ENCODE data around the gene RALGAPA2.

Gene RALGAPA2

DNA sequence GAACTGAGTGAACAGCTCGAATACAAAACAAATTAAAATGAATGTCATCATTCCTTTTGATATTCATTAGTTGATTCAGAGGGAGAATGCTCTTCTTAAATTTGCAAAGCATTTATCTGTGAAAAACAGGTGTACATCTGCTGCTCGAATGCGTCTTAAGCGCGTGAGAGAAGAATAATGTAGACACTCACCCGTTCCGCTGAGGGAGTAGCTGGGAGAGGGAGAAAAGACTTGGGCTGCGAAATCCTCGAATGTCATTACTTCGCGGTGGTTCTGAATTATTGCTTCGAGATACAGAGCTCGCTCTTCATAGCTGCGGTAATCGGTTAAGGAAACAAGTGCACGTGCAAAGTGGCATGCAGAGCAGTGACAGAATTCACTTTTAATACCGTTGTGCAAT is 300.6 kb downstream of the RALGAPA2 start:
- Histone ChIP-seq H3K4me1 (ENCODE audit: control insufficient read depth in 2 of 2, insufficient read depth in 2 of 2, low read length in 2 of 2) (no peaks in the 10 kb centered on the region), H3K27me3 (ENCODE audit: control insufficient read depth in 2 of 2, insufficient read depth in 2 of 2, low read length in 2 of 2) (no peaks in the 10 kb centered on the region), H3K9me3 (ENCODE audit: control insufficient read depth in 2 of 2, low read length in 2 of 2) (no peaks in the 10 kb centered on the region), H3K4me3 (ENCODE audit: low read length in 2 of 2) (no peak overlapping the region), H3K27ac (ENCODE audit: low read depth in 2 of 2, low read length in 2 of 2) (no peak overlapping the region), H3K36me3 (ENCODE audit: control insufficient read depth in 2 of 2, insufficient read depth in 2 of 2, low read length in 2 of 2) (peaks cover 0 to 4% of the 10 kb centered on the region in 2 donors), H3K9ac (ENCODE audit: low read depth in 1 of 2, low read length in 2 of 2) (no peak overlapping the region)

- H3K27me3 ChIP-seq (ENCODE audit: control insufficient read depth in 2 of 2, insufficient read depth in 2 of 2, low read length in 2 of 2), result no peaks in the 10 kb centered on the region
- no peaks in the 10 kb centered on the region for H3K4me1 ChIP-seq (ENCODE audit: control insufficient read depth in 2 of 2, insufficient read depth in 2 of 2, low read length in 2 of 2)
- H3K4me3 ChIP-seq (ENCODE audit: low read length in 2 of 2), result no peak overlapping the region
- H3K9me3 ChIP-seq (ENCODE audit: control insufficient read depth in 2 of 2, low read length in 2 of 2), result no peaks in the 10 kb centered on the region
- H3K27ac ChIP-seq (ENCODE audit: low read depth in 2 of 2, low read length in 2 of 2), result no peak overlapping the region
- H3K9ac ChIP-seq (ENCODE audit: low read depth in 1 of 2, low read length in 2 of 2), result no peak overlapping the region
- peaks cover 0 to 4% of the 10 kb centered on the region in 2 donors for H3K36me3 ChIP-seq (ENCODE audit: control insufficient read depth in 2 of 2, insufficient read depth in 2 of 2, low read length in 2 of 2)
Measured at GRCh38 chr20:20411402-20411801, 301.0 kb downstream of the RALGAPA2 start.

GRCh38 chr20:20410678-20411077 is 301.8 kb downstream of the RALGAPA2 start:
- H3K9me3 ChIP-seq (ENCODE audit: control insufficient read depth in 2 of 2, low read length in 2 of 2), result no peaks in the 10 kb centered on the region
- H3K27me3 ChIP-seq (ENCODE audit: control insufficient read depth in 2 of 2, insufficient read depth in 2 of 2, low read length in 2 of 2), result no peaks in the 10 kb centered on the region
- H3K27ac ChIP-seq (ENCODE audit: low read depth in 2 of 2, low read length in 2 of 2), result no peak overlapping the region
- H3K4me3 ChIP-seq (ENCODE audit: low read length in 2 of 2), result no peak overlapping the region
- H3K9ac ChIP-seq (ENCODE audit: low read depth in 1 of 2, low read length in 2 of 2), result no peak overlapping the region
- peaks cover 0 to 4% of the 10 kb centered on the region in 2 donors for H3K36me3 ChIP-seq (ENCODE audit: control insufficient read depth in 2 of 2, insufficient read depth in 2 of 2, low read length in 2 of 2)
- no peaks in the 10 kb centered on the region for H3K4me1 ChIP-seq (ENCODE audit: control insufficient read depth in 2 of 2, insufficient read depth in 2 of 2, low read length in 2 of 2)

DNA sequence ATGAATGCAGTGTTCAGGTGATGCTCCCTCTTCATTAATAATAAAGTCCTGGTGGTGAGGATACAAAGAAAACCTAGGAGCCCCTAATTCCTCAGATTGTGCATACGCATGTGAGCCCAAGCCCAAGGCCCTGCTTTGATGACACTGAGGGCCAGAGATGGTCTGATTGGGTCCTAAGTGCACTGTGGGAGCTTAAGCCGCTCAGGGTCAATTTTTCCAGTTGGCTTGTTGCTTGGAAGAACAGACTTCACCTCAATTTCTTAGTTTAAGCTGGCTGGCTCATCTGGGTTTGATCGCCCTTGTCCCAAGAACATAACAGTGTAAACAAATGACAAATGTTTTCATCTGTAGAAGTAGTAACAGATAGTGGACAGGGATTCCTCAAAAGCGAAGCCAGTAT is 303.1 kb downstream of the RALGAPA2 start:
- no peaks in the 10 kb centered on the region for H3K9me3 ChIP-seq (ENCODE audit: control insufficient read depth in 2 of 2, low read length in 2 of 2)
- H3K27me3 ChIP-seq (ENCODE audit: control insufficient read depth in 2 of 2, insufficient read depth in 2 of 2, low read length in 2 of 2), result no peaks in the 10 kb centered on the region
- H3K36me3 ChIP-seq (ENCODE audit: control insufficient read depth in 2 of 2, insufficient read depth in 2 of 2, low read length in 2 of 2), result peaks cover 0 to 4% of the 10 kb centered on the region in 2 donors
- H3K9ac ChIP-seq (ENCODE audit: low read depth in 1 of 2, low read length in 2 of 2), result no peak overlapping the region
- H3K27ac ChIP-seq (ENCODE audit: low read depth in 2 of 2, low read length in 2 of 2), result no peak overlapping the region
- H3K4me3 ChIP-seq (ENCODE audit: low read length in 2 of 2), result no peak overlapping the region
- no peaks in the 10 kb centered on the region for H3K4me1 ChIP-seq (ENCODE audit: control insufficient read depth in 2 of 2, insufficient read depth in 2 of 2, low read length in 2 of 2)

DNA sequence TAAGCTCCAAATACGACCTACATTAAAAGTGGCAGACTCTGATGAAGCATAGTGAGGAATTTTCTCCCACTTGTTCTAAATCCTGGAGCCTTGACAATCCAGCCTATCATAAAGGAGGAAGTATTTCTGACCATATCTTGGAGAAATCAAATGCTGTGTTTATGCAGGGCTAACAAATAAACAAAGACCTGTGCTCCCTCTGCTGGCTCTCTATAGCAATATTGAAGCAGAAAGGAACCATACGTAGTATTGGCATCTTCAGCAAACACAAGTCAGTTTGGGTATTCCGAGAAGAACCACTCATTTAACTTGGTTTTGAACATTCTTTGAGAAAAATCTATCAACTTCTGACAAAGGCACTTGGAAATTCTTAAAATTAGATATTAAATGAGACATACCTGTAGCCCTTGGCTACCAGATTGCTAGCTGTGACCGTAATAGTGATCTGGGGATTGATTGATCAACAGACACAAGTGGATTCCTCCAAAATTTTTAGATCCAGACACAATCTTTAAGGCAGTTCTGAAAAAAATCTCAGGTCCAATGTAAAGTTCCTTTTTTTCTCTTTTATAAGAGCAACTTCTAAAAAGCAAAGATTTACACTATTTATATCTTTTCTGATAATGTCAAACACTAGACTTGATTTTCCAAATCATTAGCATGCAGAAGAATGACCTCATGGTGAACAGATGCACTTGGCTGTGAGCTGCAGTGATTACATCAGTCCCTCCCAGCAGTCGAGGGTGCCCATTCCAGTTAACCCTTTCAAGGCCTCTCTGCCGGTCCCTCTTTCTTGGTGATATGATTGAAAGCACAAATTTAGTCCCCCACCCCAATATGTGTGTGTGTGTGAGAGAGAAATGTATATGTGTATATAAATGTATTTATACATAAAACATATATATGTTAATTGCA is 304.3 kb downstream of the RALGAPA2 start:
- H3K9ac ChIP-seq (ENCODE audit: low read depth in 1 of 2, low read length in 2 of 2), result no peak overlapping the region
- no peaks in the 10 kb centered on the region for H3K4me1 ChIP-seq (ENCODE audit: control insufficient read depth in 2 of 2, insufficient read depth in 2 of 2, low read length in 2 of 2)
- no peak overlapping the region for H3K27ac ChIP-seq (ENCODE audit: low read depth in 2 of 2, low read length in 2 of 2)
- H3K27me3 ChIP-seq (ENCODE audit: control insufficient read depth in 2 of 2, insufficient read depth in 2 of 2, low read length in 2 of 2), result no peaks in the 10 kb centered on the region
- no peaks in the 10 kb centered on the region for H3K9me3 ChIP-seq (ENCODE audit: control insufficient read depth in 2 of 2, low read length in 2 of 2)
- H3K36me3 ChIP-seq (ENCODE audit: control insufficient read depth in 2 of 2, insufficient read depth in 2 of 2, low read length in 2 of 2), result peaks cover 2 to 4% of the 10 kb centered on the region in 2 donors
- no peak overlapping the region for H3K4me3 ChIP-seq (ENCODE audit: low read length in 2 of 2)

DNA sequence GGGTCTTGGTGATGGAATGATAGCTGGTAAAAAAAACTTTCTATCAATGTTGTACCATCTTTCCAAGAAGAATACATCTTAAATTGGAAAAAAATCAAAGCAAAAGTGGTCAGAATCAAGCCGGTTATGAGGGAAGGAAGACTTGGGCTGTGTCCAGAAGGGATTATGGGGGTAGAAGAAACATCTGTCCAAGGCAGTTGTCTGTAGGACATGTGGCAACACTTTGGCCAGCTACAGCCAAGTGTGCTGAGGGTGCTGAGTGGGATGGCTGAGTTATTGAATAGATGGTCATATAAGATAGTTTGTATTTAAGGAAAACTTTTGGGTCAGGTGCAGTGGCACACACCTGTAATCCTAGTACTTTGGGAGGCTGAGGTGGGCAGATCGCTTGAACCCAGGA is 306.1 kb downstream of the RALGAPA2 start:
- H3K4me1 ChIP-seq (ENCODE audit: control insufficient read depth in 2 of 2, insufficient read depth in 2 of 2, low read length in 2 of 2), result no peaks in the 10 kb centered on the region
- H3K36me3 ChIP-seq (ENCODE audit: control insufficient read depth in 2 of 2, insufficient read depth in 2 of 2, low read length in 2 of 2), result peaks cover 5% of the 10 kb centered on the region in 2 donors
- no peak overlapping the region for H3K27ac ChIP-seq (ENCODE audit: low read depth in 2 of 2, low read length in 2 of 2)
- no peaks in the 10 kb centered on the region for H3K27me3 ChIP-seq (ENCODE audit: control insufficient read depth in 2 of 2, insufficient read depth in 2 of 2, low read length in 2 of 2)
- H3K9ac ChIP-seq (ENCODE audit: low read depth in 1 of 2, low read length in 2 of 2), result no peak overlapping the region
- no peak overlapping the region for H3K4me3 ChIP-seq (ENCODE audit: low read length in 2 of 2)
- H3K9me3 ChIP-seq (ENCODE audit: control insufficient read depth in 2 of 2, low read length in 2 of 2), result no peaks in the 10 kb centered on the region

DNA sequence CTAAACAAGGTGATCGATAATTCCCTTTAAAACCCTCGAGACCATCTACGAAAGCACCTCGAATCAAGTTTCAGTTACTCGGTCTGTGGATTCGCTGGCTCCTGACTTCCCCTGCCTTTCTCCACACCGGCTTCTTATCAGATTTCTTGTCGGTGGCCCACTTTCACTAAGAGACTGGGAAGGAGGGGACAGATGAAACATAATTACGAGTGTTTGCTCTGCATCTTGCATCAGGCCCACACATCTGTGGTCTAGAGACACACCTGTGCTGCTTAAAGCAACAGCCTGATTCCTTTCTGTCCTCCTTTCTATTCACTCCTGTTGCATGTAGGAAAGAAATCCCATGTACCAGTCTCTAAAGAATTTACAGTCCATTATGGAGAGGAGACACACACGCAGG is 306.8 kb downstream of the RALGAPA2 start:
- Histone ChIP-seq H3K36me3 (ENCODE audit: control insufficient read depth in 2 of 2, insufficient read depth in 2 of 2, low read length in 2 of 2) (peaks cover 5 to 6% of the 10 kb centered on the region in 2 donors), H3K27me3 (ENCODE audit: control insufficient read depth in 2 of 2, insufficient read depth in 2 of 2, low read length in 2 of 2) (no peaks in the 10 kb centered on the region), H3K4me1 (ENCODE audit: control insufficient read depth in 2 of 2, insufficient read depth in 2 of 2, low read length in 2 of 2) (no peaks in the 10 kb centered on the region), H3K9me3 (ENCODE audit: control insufficient read depth in 2 of 2, low read length in 2 of 2) (no peaks in the 10 kb centered on the region), H3K27ac (ENCODE audit: low read depth in 2 of 2, low read length in 2 of 2) (no peak overlapping the region), H3K4me3 (ENCODE audit: low read length in 2 of 2) (no peak overlapping the region), H3K9ac (ENCODE audit: low read depth in 1 of 2, low read length in 2 of 2) (no peak overlapping the region)

GRCh38 chr20:20404633-20405032 is 307.8 kb downstream of the RALGAPA2 start:
- Histone ChIP-seq H3K27ac (ENCODE audit: low read depth in 2 of 2, low read length in 2 of 2) (no peak overlapping the region), H3K9me3 (ENCODE audit: control insufficient read depth in 2 of 2, low read length in 2 of 2) (no peaks in the 10 kb centered on the region), H3K27me3 (ENCODE audit: control insufficient read depth in 2 of 2, insufficient read depth in 2 of 2, low read length in 2 of 2) (no peaks in the 10 kb centered on the region), H3K36me3 (ENCODE audit: control insufficient read depth in 2 of 2, insufficient read depth in 2 of 2, low read length in 2 of 2) (peaks cover 5 to 6% of the 10 kb centered on the region in 2 donors), H3K4me3 (ENCODE audit: low read length in 2 of 2) (no peak overlapping the region), H3K9ac (ENCODE audit: low read depth in 1 of 2, low read length in 2 of 2) (no peak overlapping the region), H3K4me1 (ENCODE audit: control insufficient read depth in 2 of 2, insufficient read depth in 2 of 2, low read length in 2 of 2) (no peaks in the 10 kb centered on the region)

DNA sequence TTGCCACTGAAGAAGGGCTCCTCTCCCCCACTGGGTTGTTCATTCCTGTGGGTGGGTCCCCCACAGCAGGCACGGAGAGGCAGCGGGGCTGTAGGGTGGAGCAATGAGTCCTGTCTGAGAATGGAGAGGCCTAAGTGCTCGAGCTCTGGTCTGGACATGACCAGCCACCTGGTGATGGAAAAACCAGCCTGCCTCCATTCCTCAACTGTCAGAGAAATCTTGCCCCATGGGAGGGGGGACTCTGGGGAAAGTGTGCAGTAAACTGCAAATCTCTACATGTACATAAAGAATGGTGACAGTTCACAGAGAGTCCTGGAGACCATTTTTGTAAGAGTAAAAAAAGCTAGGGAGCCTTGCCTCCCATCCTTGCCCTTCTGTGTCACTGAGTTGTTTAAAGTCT is 310.5 kb downstream of the RALGAPA2 start:
- H3K4me3 ChIP-seq (ENCODE audit: low read length in 2 of 2), result no peak overlapping the region
- no peak overlapping the region for H3K27ac ChIP-seq (ENCODE audit: low read depth in 2 of 2, low read length in 2 of 2)
- no peaks in the 10 kb centered on the region for H3K9me3 ChIP-seq (ENCODE audit: control insufficient read depth in 2 of 2, low read length in 2 of 2)
- no peaks in the 10 kb centered on the region for H3K4me1 ChIP-seq (ENCODE audit: control insufficient read depth in 2 of 2, insufficient read depth in 2 of 2, low read length in 2 of 2)
- peaks cover 9 to 12% of the 10 kb centered on the region in 2 donors for H3K36me3 ChIP-seq (ENCODE audit: control insufficient read depth in 2 of 2, insufficient read depth in 2 of 2, low read length in 2 of 2)
- no peaks in the 10 kb centered on the region for H3K27me3 ChIP-seq (ENCODE audit: control insufficient read depth in 2 of 2, insufficient read depth in 2 of 2, low read length in 2 of 2)
- no peak overlapping the region for H3K9ac ChIP-seq (ENCODE audit: low read depth in 1 of 2, low read length in 2 of 2)

GRCh38 chr20:20399531-20400500 is 312.6 kb downstream of the RALGAPA2 start:
- Histone ChIP-seq H3K36me3 (ENCODE audit: control insufficient read depth in 2 of 2, insufficient read depth in 2 of 2, low read length in 2 of 2) (peaks cover 13 to 24% of the 10 kb centered on the region in 2 donors), H3K27me3 (ENCODE audit: control insufficient read depth in 2 of 2, insufficient read depth in 2 of 2, low read length in 2 of 2) (no peaks in the 10 kb centered on the region)

More at GRCh38 chr20:20399531-20400500, 312.6 kb downstream of the RALGAPA2 start:
- H3K9ac ChIP-seq (ENCODE audit: low read depth in 1 of 2, low read length in 2 of 2), result no peak overlapping the region
- H3K4me1 ChIP-seq (ENCODE audit: control insufficient read depth in 2 of 2, insufficient read depth in 2 of 2, low read length in 2 of 2), result no peaks in the 10 kb centered on the region
- H3K4me3 ChIP-seq (ENCODE audit: low read length in 2 of 2), result no peak overlapping the region
- H3K27ac ChIP-seq (ENCODE audit: low read depth in 2 of 2, low read length in 2 of 2), result no peak overlapping the region
- H3K9me3 ChIP-seq (ENCODE audit: control insufficient read depth in 2 of 2, low read length in 2 of 2), result no peaks in the 10 kb centered on the region
